B cell (primary cell): ENCODE data around the gene NR6A1. TPM values are rescaled to one million over a fixed set of nuclear protein-coding genes. Genes with fewer than 3 reads are reported as not detected.

Source experiments
- ATAC-seq: fragments of 200-7000 bp; cut with Tn5 transposase; one replicate; pipeline ENCODE4 v1.10.0; 2021; ENCODE audit warnings: low read depth, mild to moderate bottlenecking, moderate number of reproducible peaks, moderate library complexity
- CTCF ChIA-PET: fragments of 350-600 bp; sonication (Branson Sonifier 250); formaldehyde crosslinking; loops from one replicate; lab custom pipeline; 2021; ENCODE audit warnings: antibody characterized with exemption, inconsistent platforms; lab: Charles Lee
- POLR2A ChIA-PET: fragments of 350-600 bp; sonication (Branson Sonifier 250); formaldehyde crosslinking; loops from one replicate; lab custom pipeline; 2021; ENCODE audit warnings: antibody characterized with exemption; lab: Charles Lee
- DNase-seq: peaks from one replicate; pipeline ENCODE4 v3.0.0; 2013
- H2AFZ ChIP-seq: 2 replicates; pipeline ENCODE4 v1.6.1; 2012; ENCODE audit warnings: mild to moderate bottlenecking, low read depth, low read length; ENCODE audit not compliant: insufficient read depth, poor library complexity, severe bottlenecking
- H3K27ac ChIP-seq, 2 donors: 1 replicate in 1 of 2; 2 replicates in 1 of 2; pipeline ENCODE4 v1.5.1; 2012 to 2013; ENCODE audit warnings: low read length in 2 of 2, mild to moderate bottlenecking in 2 of 2, moderate library complexity in 1 of 2
- H3K27me3 ChIP-seq, 4 experiments: fragments of 200-600 bp in 1 of 4; sonication (generic) in 1 of 4; replicated peaks in 1 of 4; 1 replicate in 2 of 4; 2 replicates in 2 of 4; pipeline versions ENCODE4 v1.6.1 to v1.7.0; 2013 to 2016; ENCODE audit warnings: low read length in 3 of 4, mild to moderate bottlenecking in 2 of 4, mixed read lengths in 1 of 4, moderate library complexity in 1 of 4; ENCODE audit not compliant: insufficient read depth in 4 of 4, control insufficient read depth in 3 of 4; ENCODE audit errors: control extremely low read depth in 1 of 4
- H3K36me3 ChIP-seq, 2 experiments: replicated peaks in 1 of 2; 1 replicate in 1 of 2; 2 replicates in 1 of 2; pipeline versions ENCODE4 v1.6.1 to v1.7.1; 2013; ENCODE audit warnings: low read length in 1 of 2; ENCODE audit not compliant: insufficient read depth in 2 of 2, control insufficient read depth in 1 of 2; ENCODE audit errors: control extremely low read depth in 1 of 2, extremely low read depth in 1 of 2
- H3K4me1 ChIP-seq, 2 donors: fragments of 200-600 bp in 1 of 2; sonication (generic) in 1 of 2; 1 replicate in 1 of 2; 2 replicates in 1 of 2; pipeline versions ENCODE4 v1.5.1 to v1.6.1; 2013 to 2017; ENCODE audit warnings: low read length in 2 of 2; ENCODE audit not compliant: control insufficient read depth in 2 of 2, insufficient read depth in 2 of 2
- H3K4me2 ChIP-seq: replicated peaks from 2 replicates; pipeline ENCODE3; 2012; ENCODE audit warnings: mild to moderate bottlenecking, low read depth, low read length; ENCODE audit not compliant: poor library complexity, severe bottlenecking
- H3K4me3 ChIP-seq, 5 experiments: fragments of 200-600 bp in 1 of 5; sonication (generic) in 1 of 5; 1 replicate in 3 of 5; 2 replicates in 2 of 5; pipeline versions ENCODE4 v1.5.1 to v1.7.0; 2011 to 2016; ENCODE audit warnings: low read length in 4 of 5, mild to moderate bottlenecking in 4 of 5, low read depth in 2 of 5, control low read depth in 1 of 5, moderate library complexity in 1 of 5; ENCODE audit not compliant: insufficient read depth in 1 of 5; ENCODE audit errors: control extremely low read depth in 1 of 5, extremely low read depth in 1 of 5
- H3K79me2 ChIP-seq: fragments of 200-600 bp; sonication (generic); one replicate; pipeline ENCODE4 v1.6.0; 2016; ENCODE audit warnings: low read length; ENCODE audit not compliant: control insufficient read depth, insufficient read depth
- H3K9ac ChIP-seq: fragments of 200-600 bp; sonication (generic); 2 replicates; pipeline ENCODE4 v1.6.1; 2017; ENCODE audit warnings: mild to moderate bottlenecking, low read length, moderate library complexity
- H3K9me3 ChIP-seq, 3 donors: one replicate each; pipeline versions ENCODE4 v1.6.1 to v1.7.1; 2013; ENCODE audit warnings: low read length in 2 of 3; ENCODE audit not compliant: control insufficient read depth in 2 of 3, insufficient read depth in 1 of 3; ENCODE audit errors: control extremely low read depth in 1 of 3
- H4K20me1 ChIP-seq: 2 replicates; pipeline ENCODE4 v1.6.0; 2012; ENCODE audit warnings: mild to moderate bottlenecking, low read length; ENCODE audit not compliant: insufficient read depth, control insufficient read depth, poor library complexity, severe bottlenecking
- H3K27ac Mint-ChIP-seq: one replicate; pipeline ENCODE4 v1.8.0; 2021; ENCODE audit warnings: mixed read lengths
- H3K27me3 Mint-ChIP-seq: one replicate; pipeline ENCODE4 v1.8.0; 2021; ENCODE audit warnings: mixed read lengths
- H3K4me1 Mint-ChIP-seq: one replicate; pipeline ENCODE4 v1.8.0; 2021; ENCODE audit warnings: mixed read lengths
- H3K4me3 Mint-ChIP-seq: one replicate; pipeline ENCODE4 v1.8.0; 2021; ENCODE audit warnings: mixed read lengths
- H3K9me3 Mint-ChIP-seq: one replicate; pipeline ENCODE4 v1.8.0; 2022; ENCODE audit warnings: mixed read lengths; ENCODE audit not compliant: insufficient read depth
- EZH2 ChIP-seq: IDR thresholded peaks from 2 replicates; pipeline ENCODE4 v1.6.1; 2012; ENCODE audit warnings: borderline replicate concordance, low read depth, mild to moderate bottlenecking, moderate library complexity, low read length; ENCODE audit not compliant: insufficient read depth, poor library complexity, severe bottlenecking
- WGBS: methylation state at CpG from one replicate; pipeline ENCODE4 v1.1.5; 2013; ENCODE audit warnings: missing lambda C conversion rate; ENCODE audit not compliant: insufficient coverage; 5-methylcytosine and 5-hydroxymethylcytosine counted together
- intact Hi-C: fragments of 100-400 bp; cut with micrococcal nuclease; formaldehyde crosslinking; loops from one replicate; pipeline ENCODE4 v1.10.0; 2022
- polyA plus RNA-seq: library from polyadenylated mRNA; depleted of rRNA; stranded (reverse); fragments of >200 nt; gene quantifications from 2 replicates; pipeline ENCODE4 v1.2.3, GENCODE V29; 2012
- total RNA-seq, 2 donors: library from RNA; stranded (reverse); fragments of 120-200 nt in 1 of 2; gene quantifications; 1 replicate in 1 of 2; 2 replicates in 1 of 2; pipeline versions ENCODE4 v1.2.3 to v1.2.4, GENCODE V29; 2013 to 2022
- TF ChIP-seq, protein P1 (sequence below): fragments of 200-600 bp; IDR thresholded peaks from one replicate; pipeline ENCODE4 v1.8.0; 2022; ENCODE audit warnings: antibody characterized with exemption, mild to moderate bottlenecking

The NR6A1 gene
- total and polyA plus RNA-seq, 2 donors (not counting 1 experiment from before 2014, with no cell fraction given) = 0.09 to 0.67 TPM

DNA sequence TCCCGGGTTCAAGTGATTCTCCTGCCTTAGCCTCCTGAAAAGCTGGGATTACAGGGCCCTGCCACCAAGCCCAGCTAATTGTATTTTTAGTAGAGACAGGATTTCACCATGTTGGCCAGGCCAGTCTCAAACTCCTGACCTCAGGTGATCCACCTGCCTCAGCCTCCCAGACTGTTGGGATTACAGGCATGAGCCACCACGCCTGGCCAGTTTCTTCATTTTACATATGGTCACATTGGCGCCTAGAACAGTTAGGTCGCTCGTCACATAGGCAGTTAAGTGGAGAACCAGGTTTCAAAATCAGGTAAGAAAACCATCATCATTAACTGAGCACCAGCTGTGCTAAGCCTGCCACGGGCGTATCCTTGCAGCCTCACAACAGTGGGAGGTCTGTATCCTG is 41.9 kb upstream of the NR6A1 start:
- no peaks in the 10 kb centered on the region for H4K20me1 ChIP-seq
- no peaks in the 10 kb centered on the region for H3K4me1 ChIP-seq
- TF ChIP-seq EZH2 = no peak
- H3K9me3 ChIP-seq = no peaks in the 10 kb centered on the region
- no peak overlapping the region for H2AFZ ChIP-seq
- Mint-ChIP-seq H3K4me1 (no peaks in the 10 kb centered on the region), H3K27me3 (no peaks in the 10 kb centered on the region), H3K27ac (no peak overlapping the region), H3K9me3 (no peaks in the 10 kb centered on the region), H3K4me3 (no peak overlapping the region)
- ATAC-seq (no peak), DNase-seq (no peak)
- whole genome bisulfite sequencing = 89% methylated on average over 7 of the region's 7 CpGs
- H3K9ac ChIP-seq = no peak overlapping the region
- no peaks in the 10 kb centered on the region for H3K27me3 ChIP-seq
- no peaks in the 10 kb centered on the region for H3K36me3 ChIP-seq
- ChIA-PET POLR2A (no interaction called here), CTCF (interaction anchor here (1.0 to 1.8 kb wide), 2 partner anchors 13 to 40 kb away, joined by 3 to 5 read pairs; partner anchors contain the start of gene WDR38)
- H3K4me2 ChIP-seq = no peak overlapping the region
- no peaks in the 10 kb centered on the region for H3K79me2 ChIP-seq
- no peak overlapping the region for H3K27ac ChIP-seq
- H3K4me3 ChIP-seq = no peak overlapping the region
- intact Hi-C loops = no loop called here

DNA sequence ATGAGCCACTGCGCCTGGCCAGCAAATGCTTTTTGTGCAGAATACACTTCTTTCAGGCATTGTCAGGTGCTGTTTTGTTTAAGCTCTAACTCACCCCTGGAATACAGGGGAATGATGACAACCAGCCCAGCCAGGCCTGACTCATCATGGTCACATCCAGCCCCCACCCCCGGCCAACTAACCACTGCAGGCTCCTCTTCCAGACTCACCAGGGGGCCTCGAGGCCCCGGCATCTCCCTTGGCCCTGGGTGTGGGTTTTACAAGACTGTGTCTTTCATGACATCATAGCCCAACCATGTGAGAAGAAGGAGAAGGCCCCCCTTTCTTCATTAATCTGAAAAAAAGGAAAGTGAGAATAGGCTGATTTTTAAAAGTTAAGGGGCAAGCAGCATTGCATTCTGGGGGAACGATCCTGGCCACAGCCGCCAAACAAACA is 41.3 kb upstream of the NR6A1 start:
- no peak overlapping the region for H3K27ac Mint-ChIP-seq
- H3K4me1 ChIP-seq = no peaks in the 10 kb centered on the region
- POLR2A ChIA-PET = no interaction called here
- ATAC-seq = no peak
- intact Hi-C loops = no loop called here
- H3K9me3 Mint-ChIP-seq = no peaks in the 10 kb centered on the region
- H4K20me1 ChIP-seq = no peaks in the 10 kb centered on the region
- no peaks in the 10 kb centered on the region for H3K79me2 ChIP-seq
- CTCF ChIA-PET = interaction anchor here (1.0 kb wide), 1 partner anchor 12 kb away, joined by 3 read pairs; no protein-coding TSS in a partner anchor
- 92% methylated on average over 1 of the region's 6 CpGs for WGBS
- H2AFZ ChIP-seq = no peak overlapping the region
- H3K36me3 ChIP-seq = no peaks in the 10 kb centered on the region
- no peak overlapping the region for H3K27ac ChIP-seq
- no peaks in the 10 kb centered on the region for H3K9me3 ChIP-seq
- no peak overlapping the region for H3K9ac ChIP-seq
- no peak overlapping the region for H3K4me3 Mint-ChIP-seq
- TF ChIP-seq, protein P1, sequence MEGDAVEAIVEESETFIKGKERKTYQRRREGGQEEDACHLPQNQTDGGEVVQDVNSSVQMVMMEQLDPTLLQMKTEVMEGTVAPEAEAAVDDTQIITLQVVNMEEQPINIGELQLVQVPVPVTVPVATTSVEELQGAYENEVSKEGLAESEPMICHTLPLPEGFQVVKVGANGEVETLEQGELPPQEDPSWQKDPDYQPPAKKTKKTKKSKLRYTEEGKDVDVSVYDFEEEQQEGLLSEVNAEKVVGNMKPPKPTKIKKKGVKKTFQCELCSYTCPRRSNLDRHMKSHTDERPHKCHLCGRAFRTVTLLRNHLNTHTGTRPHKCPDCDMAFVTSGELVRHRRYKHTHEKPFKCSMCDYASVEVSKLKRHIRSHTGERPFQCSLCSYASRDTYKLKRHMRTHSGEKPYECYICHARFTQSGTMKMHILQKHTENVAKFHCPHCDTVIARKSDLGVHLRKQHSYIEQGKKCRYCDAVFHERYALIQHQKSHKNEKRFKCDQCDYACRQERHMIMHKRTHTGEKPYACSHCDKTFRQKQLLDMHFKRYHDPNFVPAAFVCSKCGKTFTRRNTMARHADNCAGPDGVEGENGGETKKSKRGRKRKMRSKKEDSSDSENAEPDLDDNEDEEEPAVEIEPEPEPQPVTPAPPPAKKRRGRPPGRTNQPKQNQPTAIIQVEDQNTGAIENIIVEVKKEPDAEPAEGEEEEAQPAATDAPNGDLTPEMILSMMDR = no peak
- TF ChIP-seq EZH2 = no peak
- H3K4me3 ChIP-seq = no peak overlapping the region
- no peak overlapping the region for H3K4me2 ChIP-seq
- DNase-seq = no peak
- H3K4me1 Mint-ChIP-seq = no peaks in the 10 kb centered on the region
- H3K27me3 Mint-ChIP-seq = no peaks in the 10 kb centered on the region
- no peaks in the 10 kb centered on the region for H3K27me3 ChIP-seq
